Endothelial cell of umbilical vein (primary cell): ENCODE results near the gene HNRNPM. TPM values are rescaled to one million over a fixed set of nuclear protein-coding genes. Genes with fewer than 3 reads are reported as not detected.

Experiments used
- BruUV-seq: library from RNA; stranded (reverse); fragments of 400-500 nt; replicated peaks from 2 replicates; lab custom pipeline; 2021; lab: Mats Ljungman, UMichigan
- CTCF ChIA-PET: fragments of 300-600, 350-600 bp; sonication (Branson Sonifier 250); formaldehyde crosslinking; loops from one replicate; lab custom pipeline; 2021; ENCODE audit warnings: antibody characterized with exemption, inconsistent platforms; lab: Charles Lee
- POLR2A ChIA-PET: fragments of 300-600, 350-600 bp; sonication (Branson Sonifier 250); formaldehyde crosslinking; loops from one replicate; lab custom pipeline; 2021; ENCODE audit warnings: antibody characterized with exemption, inconsistent platforms; lab: Charles Lee
- DNase-seq: peaks from one replicate; pipeline ENCODE4 v3.0.0-alpha.2; 2011; ENCODE audit warnings: low read depth, low spot score
- FAIRE-seq: peaks from 2 replicates; lab custom pipeline; 2011; peaks lifted over from hg19 to GRCh38; lab: Jason Lieb, UNC
- H2AFZ ChIP-seq: 2 replicates; pipeline ENCODE4 v1.6.0; 2012; ENCODE audit warnings: low read depth, low read length, control low read depth, inconsistent platforms
- H3K27ac ChIP-seq: 2 replicates; pipeline ENCODE4 v1.5.1; 2011; ENCODE audit warnings: low read depth, mild to moderate bottlenecking, control low read depth, low read length, moderate library complexity; ENCODE audit not compliant: insufficient read depth
- H3K27me3 ChIP-seq, 2 experiments: 2 replicates each; pipeline versions ENCODE4 v1.6.0 to v1.6.1; 2011; ENCODE audit warnings: low read length in 2 of 2, mixed read lengths in 1 of 2; ENCODE audit not compliant: control insufficient read depth in 2 of 2, insufficient read depth in 2 of 2
- H3K36me3 ChIP-seq, 2 experiments: 2 replicates in 1 of 2; 3 replicates in 1 of 2; pipeline ENCODE4 v1.5.1; 2011; ENCODE audit warnings: low read length in 2 of 2, mild to moderate bottlenecking in 1 of 2, moderate library complexity in 1 of 2; ENCODE audit not compliant: control insufficient read depth in 2 of 2, insufficient read depth in 2 of 2; ENCODE audit errors: extremely low read depth in 1 of 2
- H3K4me1 ChIP-seq: 3 replicates; pipeline ENCODE4 v1.5.1; 2011; ENCODE audit warnings: mild to moderate bottlenecking, low read length; ENCODE audit not compliant: control insufficient read depth, insufficient read depth; ENCODE audit errors: extremely low read depth
- H3K4me2 ChIP-seq: 2 replicates; pipeline ENCODE4 v1.6.1; 2011; ENCODE audit warnings: low read length, control low read depth, mixed read lengths; ENCODE audit not compliant: insufficient read depth
- H3K4me3 ChIP-seq, 3 experiments: fragments of 200-600 bp in 1 of 3; sonication (generic), shearing (Covaris generic) in 1 of 3; replicated peaks in 1 of 3; 2 replicates each; pipeline ENCODE4 v1.5.1; 2011 to 2016; ENCODE audit warnings: control low read depth in 3 of 3, low read length in 3 of 3, mild to moderate bottlenecking in 2 of 3, inconsistent platforms in 1 of 3, low read depth in 1 of 3, moderate library complexity in 1 of 3; ENCODE audit not compliant: insufficient read depth in 1 of 3
- H3K79me2 ChIP-seq: 2 replicates; pipeline ENCODE4 v1.6.0; 2012; ENCODE audit warnings: low read length, inconsistent platforms; ENCODE audit not compliant: control insufficient read depth, insufficient read depth
- H3K9ac ChIP-seq: replicated peaks from 2 replicates; pipeline ENCODE3; 2011; ENCODE audit warnings: low read length, control low read depth; ENCODE audit not compliant: insufficient read depth; ENCODE audit errors: extremely low read depth
- H3K9me1 ChIP-seq: replicated peaks from 3 replicates; pipeline ENCODE4 v1.6.0; 2011; ENCODE audit warnings: mild to moderate bottlenecking, low read length; ENCODE audit not compliant: control insufficient read depth, insufficient read depth; ENCODE audit errors: extremely low read depth
- H3K9me3 ChIP-seq: replicated peaks from 2 replicates; pipeline ENCODE4 v1.5.1; 2012; ENCODE audit warnings: low read length, inconsistent platforms; ENCODE audit not compliant: control insufficient read depth, insufficient read depth
- H4K20me1 ChIP-seq: replicated peaks from 2 replicates; pipeline ENCODE3; 2011; ENCODE audit warnings: mild to moderate bottlenecking, low read length; ENCODE audit not compliant: control insufficient read depth, insufficient read depth; ENCODE audit errors: extremely low read depth
- EZH2 ChIP-seq: IDR thresholded peaks from 2 replicates; pipeline ENCODE4 v1.6.1; 2012; ENCODE audit warnings: borderline replicate concordance, low read depth, mild to moderate bottlenecking, moderate library complexity, low read length, inconsistent platforms; ENCODE audit not compliant: severe bottlenecking
- FOS ChIP-seq: IDR thresholded peaks from 2 replicates; pipeline ENCODE4 v1.6.1; 2011; ENCODE audit warnings: mild to moderate bottlenecking, low read length, moderate library complexity, borderline replicate concordance; ENCODE audit not compliant: insufficient read depth
- GATA2 ChIP-seq: IDR thresholded peaks from 2 replicates; pipeline ENCODE4 v1.7.0; 2011; ENCODE audit warnings: low read depth, mild to moderate bottlenecking, moderate library complexity, mixed read lengths, low read length; ENCODE audit not compliant: insufficient read length, insufficient read depth
- JUN ChIP-seq: IDR thresholded peaks from 2 replicates; pipeline ENCODE4 v1.6.1; 2011; ENCODE audit warnings: borderline replicate concordance, low read depth; ENCODE audit not compliant: insufficient read length, insufficient read depth
- MYC ChIP-seq: IDR thresholded peaks from one replicate; pipeline ENCODE4 v1.6.1; 2011; ENCODE audit warnings: mild to moderate bottlenecking, low read depth, low read length
- POLR2A ChIP-seq: IDR thresholded peaks from 2 replicates; pipeline ENCODE4 v1.6.1; 2012; ENCODE audit warnings: low read depth, mild to moderate bottlenecking, control low read depth, low read length
- POLR2AphosphoS5 ChIP-seq: IDR thresholded peaks from 2 replicates; pipeline ENCODE4 v1.6.1; 2012; ENCODE audit warnings: low read depth, mild to moderate bottlenecking, control low read depth, low read length, moderate library complexity; ENCODE audit not compliant: insufficient read depth
- dilution Hi-C: fragments of 300-500 bp; cut with MboI; formaldehyde crosslinking; loops from one replicate; pipeline ENCODE4 v1.15.0; 2019; ENCODE audit warnings: low sequenced_read_pairs; ENCODE audit not compliant: extremely low pct_ligation_motif_present
- intact Hi-C: fragments of 100-400 bp; cut with micrococcal nuclease; formaldehyde crosslinking; loops from one replicate; pipeline ENCODE4 v1.10.0; 2022
- polyA plus RNA-seq, 4 experiments: library from polyadenylated mRNA; depleted of rRNA in 3 of 4; stranded (reverse) in 3 of 4; unstranded in 1 of 4; fragments of >200 nt; gene quantifications; 2 replicates each; pipeline versions ENCODE4 v1.2.1 to v1.2.3, GENCODE V29; 2011 to 2012; ENCODE audit warnings: missing spikeins in 1 of 4
- total RNA-seq: library from RNA; stranded (reverse); gene quantifications from 2 replicates; pipeline ENCODE4 v1.2.3, GENCODE V29; 2021
- TF ChIP-seq, protein P1 (sequence below), 2 donors: IDR thresholded peaks; 1 replicate in 1 of 2; 2 replicates in 1 of 2; pipeline ENCODE4 v1.5.1; 2011; ENCODE audit warnings: low read length in 2 of 2, mild to moderate bottlenecking in 2 of 2, moderate library complexity in 2 of 2, control low read depth in 1 of 2, inconsistent platforms in 1 of 2, low read depth in 1 of 2; ENCODE audit not compliant: insufficient read depth in 1 of 2; ENCODE audit errors: extremely low read depth in 1 of 2
- TF ChIP-seq, protein P2 (sequence below): IDR thresholded peaks from 2 replicates; pipeline ENCODE4 v1.6.1; 2011; ENCODE audit not compliant: insufficient read depth, insufficient read length

Gene HNRNPM
- total and polyA plus RNA-seq, 2 donors (not counting 3 experiments of a cell fraction or from before 2014, with no cell fraction given) = 244 to 301 TPM

DNA sequence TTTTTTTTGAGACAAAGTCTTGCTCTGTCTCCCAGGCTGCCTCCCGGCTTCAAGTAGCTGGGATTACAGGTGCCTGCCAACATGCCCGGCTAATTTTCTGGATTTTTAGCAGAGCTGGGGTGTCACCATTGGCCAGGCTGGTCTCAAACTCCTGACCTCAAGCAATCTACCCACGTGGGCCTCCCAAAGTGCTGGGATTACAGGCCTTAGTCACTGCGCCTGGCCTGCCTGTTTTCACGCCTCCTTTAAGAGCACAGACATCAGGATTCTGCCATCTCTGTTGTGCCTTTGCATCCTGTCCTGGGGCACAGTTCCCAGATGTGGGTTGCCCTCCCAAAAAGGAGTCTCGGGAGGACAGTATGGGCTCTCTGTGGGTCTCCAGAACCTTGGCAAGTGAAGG, 60.1 kb downstream of the HNRNPM start:
- no peak overlapping the region for H2AFZ ChIP-seq
- TF ChIP-seq JUN = no peak
- TF ChIP-seq, protein P1, sequence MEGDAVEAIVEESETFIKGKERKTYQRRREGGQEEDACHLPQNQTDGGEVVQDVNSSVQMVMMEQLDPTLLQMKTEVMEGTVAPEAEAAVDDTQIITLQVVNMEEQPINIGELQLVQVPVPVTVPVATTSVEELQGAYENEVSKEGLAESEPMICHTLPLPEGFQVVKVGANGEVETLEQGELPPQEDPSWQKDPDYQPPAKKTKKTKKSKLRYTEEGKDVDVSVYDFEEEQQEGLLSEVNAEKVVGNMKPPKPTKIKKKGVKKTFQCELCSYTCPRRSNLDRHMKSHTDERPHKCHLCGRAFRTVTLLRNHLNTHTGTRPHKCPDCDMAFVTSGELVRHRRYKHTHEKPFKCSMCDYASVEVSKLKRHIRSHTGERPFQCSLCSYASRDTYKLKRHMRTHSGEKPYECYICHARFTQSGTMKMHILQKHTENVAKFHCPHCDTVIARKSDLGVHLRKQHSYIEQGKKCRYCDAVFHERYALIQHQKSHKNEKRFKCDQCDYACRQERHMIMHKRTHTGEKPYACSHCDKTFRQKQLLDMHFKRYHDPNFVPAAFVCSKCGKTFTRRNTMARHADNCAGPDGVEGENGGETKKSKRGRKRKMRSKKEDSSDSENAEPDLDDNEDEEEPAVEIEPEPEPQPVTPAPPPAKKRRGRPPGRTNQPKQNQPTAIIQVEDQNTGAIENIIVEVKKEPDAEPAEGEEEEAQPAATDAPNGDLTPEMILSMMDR (IDR thresholded peaks at IDR 0.05; ENCODE audit: extremely low read depth in 1 of 2, insufficient read depth in 1 of 2, low read depth in 1 of 2, low read length in 2 of 2) = no peak
- TF ChIP-seq POLR2A = no peak
- TF ChIP-seq POLR2AphosphoS5 = no peak
- no peak for TF ChIP-seq EZH2
- no peak for TF ChIP-seq MYC
- TF ChIP-seq FOS = no peak
- TF ChIP-seq, protein P2, sequence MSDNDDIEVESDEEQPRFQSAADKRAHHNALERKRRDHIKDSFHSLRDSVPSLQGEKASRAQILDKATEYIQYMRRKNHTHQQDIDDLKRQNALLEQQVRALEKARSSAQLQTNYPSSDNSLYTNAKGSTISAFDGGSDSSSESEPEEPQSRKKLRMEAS = no peak
- TF ChIP-seq GATA2 = no peak
- H3K9me1 ChIP-seq = no peaks in the 10 kb centered on the region
- no TSS peak for BruUV-seq
- H3K9me3 ChIP-seq = no peaks in the 10 kb centered on the region
- H3K36me3 ChIP-seq = no peaks in the 10 kb centered on the region
- H3K27me3 ChIP-seq = no peaks in the 10 kb centered on the region
- H3K9ac ChIP-seq = no peak overlapping the region
- no peaks in the 10 kb centered on the region for H3K79me2 ChIP-seq
- CTCF ChIA-PET = interaction anchor here (1.1 to 3.4 kb wide), 12 partner anchors 8 to 165 kb away, joined by 3 to 40 read pairs (median 5); partner anchors contain the start of genes MARCHF2 and ZNF414
- H3K4me3 ChIP-seq = no peak overlapping the region
- H3K4me2 ChIP-seq = no peak overlapping the region
- dilution Hi-C loops (no loop called here), intact Hi-C loops (loop anchor here (5.0 kb wide), 1 partner anchor 48 kb away; no protein-coding TSS in a partner anchor)
- DNase-seq (no peak), FAIRE-seq (no peak)
- no peaks in the 10 kb centered on the region for H4K20me1 ChIP-seq
- H3K27ac ChIP-seq = no peak overlapping the region
- POLR2A ChIA-PET = no interaction called here
- peaks cover 8% of the 10 kb centered on the region for H3K4me1 ChIP-seq
